HG02623 (cell line): ENCODE results near the gene UTP15.

Experiments used
- ATAC-seq: cut with Tn5 transposase; IDR thresholded peaks from one replicate; pipeline ENCODE4 v1.9.1; 2021; ENCODE audit warnings: moderate library complexity; ENCODE audit not compliant: unreplicated experiment

The UTP15 gene

GRCh38 chr5:73623060-73623459, 57.5 kb downstream of the UTP15 start:
- no peak for ATAC-seq

- no peak for ATAC-seq
Measured at GRCh38 chr5:73623901-73624404, 58.4 kb downstream of the UTP15 start.

- ATAC-seq, result no peak
Measured at GRCh38 chr5:73624888-73625287, 59.3 kb downstream of the UTP15 start.

GRCh38 chr5:73625372-73625943, 59.9 kb downstream of the UTP15 start:
- ATAC-seq, result no peak

- ATAC-seq, result no peak
Measured at GRCh38 chr5:73625944-73626811, 60.6 kb downstream of the UTP15 start, which contains the start of gene ARHGEF28. Gene ARHGEF28, plus strand, starts transcription at chr5:73626196. Its CDS starts 58,656 bp downstream, at chr5:73684852.

GRCh38 chr5:73626814-73627313, 61.3 kb downstream of the UTP15 start:
- no peak for ATAC-seq

GRCh38 chr5:73629456-73629855, 63.9 kb downstream of the UTP15 start:
- ATAC-seq, result no peak

GRCh38 chr5:73630765-73631164, 65.2 kb downstream of the UTP15 start:
- no peak for ATAC-seq

GRCh38 chr5:73631500-73631899, 66.0 kb downstream of the UTP15 start:
- ATAC-seq, result no peak
